ENCODE data around the gene IP6K3. TPM values are rescaled to one million over a fixed set of nuclear protein-coding genes. Genes with fewer than 3 reads are reported as not detected.

Gene IP6K3
- total RNA-seq, 1 donor from 2014 or later, result 0.16 TPM

GRCh38 chr6:33697845-33698244 lies 48.9 kb downstream of the IP6K3 start:
- no peak overlapping the region for H3K27ac Mint-ChIP-seq
- H3K4me3 Mint-ChIP-seq, result no peak overlapping the region
- TF ChIP-seq CTCF (IDR thresholded peaks at IDR 0.05; ENCODE audit: unreplicated experiment), result no peak
- no peak for DNase-seq (ENCODE audit: low spot score in 2 of 2, unreplicated experiment in 2 of 2)
- H3K27me3 Mint-ChIP-seq (ENCODE audit: low read depth), result no peaks in the 10 kb centered on the region
- no peaks in the 10 kb centered on the region for H3K9me3 Mint-ChIP-seq
- H3K36me3 Mint-ChIP-seq, result peaks cover 9% of the 10 kb centered on the region
- H3K4me1 Mint-ChIP-seq, result peaks cover 10% of the 10 kb centered on the region

- Mint-ChIP-seq H3K4me1 (peaks cover 16% of the 10 kb centered on the region), H3K4me3 (no peak overlapping the region), H3K9me3 (no peaks in the 10 kb centered on the region), H3K27me3 (ENCODE audit: low read depth) (no peaks in the 10 kb centered on the region), H3K27ac (no peak overlapping the region), H3K36me3 (peaks cover 9% of the 10 kb centered on the region)
- TF ChIP-seq CTCF (IDR thresholded peaks at IDR 0.05; ENCODE audit: unreplicated experiment), result no peak
- no peak for DNase-seq (ENCODE audit: low spot score in 2 of 2, unreplicated experiment in 2 of 2)
Measured at GRCh38 chr6:33696548-33697518, 49.9 kb downstream of the IP6K3 start.

- no peak overlapping the region for H3K4me3 Mint-ChIP-seq
- no peaks in the 10 kb centered on the region for H3K9me3 Mint-ChIP-seq
- TF ChIP-seq CTCF (IDR thresholded peaks at IDR 0.05; ENCODE audit: unreplicated experiment), result no peak
- H3K27ac Mint-ChIP-seq, result no peak overlapping the region
- H3K27me3 Mint-ChIP-seq (ENCODE audit: low read depth), result no peaks in the 10 kb centered on the region
- H3K4me1 Mint-ChIP-seq, result peaks cover 20% of the 10 kb centered on the region
- DNase-seq (ENCODE audit: low spot score in 2 of 2, unreplicated experiment in 2 of 2), result no peak
- H3K36me3 Mint-ChIP-seq, result peaks cover 7% of the 10 kb centered on the region
Measured at GRCh38 chr6:33696076-33696475, 50.6 kb downstream of the IP6K3 start.

GRCh38 chr6:33695451-33695887 lies 51.2 kb downstream of the IP6K3 start:
- Mint-ChIP-seq H3K4me3 (no peak overlapping the region), H3K9me3 (no peaks in the 10 kb centered on the region), H3K27me3 (ENCODE audit: low read depth) (no peaks in the 10 kb centered on the region), H3K4me1 (peaks cover 20% of the 10 kb centered on the region), H3K27ac (no peak overlapping the region), H3K36me3 (peaks cover 7% of the 10 kb centered on the region)
- no peak for DNase-seq (ENCODE audit: low spot score in 2 of 2, unreplicated experiment in 2 of 2)
- TF ChIP-seq CTCF (IDR thresholded peaks at IDR 0.05; ENCODE audit: unreplicated experiment), result no peak

GRCh38 chr6:33694977-33695376 lies 51.7 kb downstream of the IP6K3 start:
- no peak overlapping the region for H3K27ac Mint-ChIP-seq
- peaks cover 3% of the 10 kb centered on the region for H3K36me3 Mint-ChIP-seq
- H3K4me1 Mint-ChIP-seq, result peaks cover 20% of the 10 kb centered on the region

More at GRCh38 chr6:33694977-33695376, 51.7 kb downstream of the IP6K3 start:
- Mint-ChIP-seq H3K27me3 (ENCODE audit: low read depth) (no peaks in the 10 kb centered on the region), H3K4me3 (no peak overlapping the region), H3K9me3 (no peaks in the 10 kb centered on the region)
- TF ChIP-seq CTCF (IDR thresholded peaks at IDR 0.05; ENCODE audit: unreplicated experiment), result no peak
- DNase-seq (ENCODE audit: low spot score in 2 of 2, unreplicated experiment in 2 of 2), result no peak
